GM19438 (cell line): ENCODE results near the gene SH3BP2.
A peak's percentile ranks its signal among the peaks of the same experiment; 100 is the strongest.

Experiments used
- ATAC-seq: cut with Tn5 transposase; IDR thresholded peaks from one replicate; pipeline ENCODE4 v1.9.1; 2021; ENCODE audit warnings: low read depth; ENCODE audit not compliant: unreplicated experiment

Gene SH3BP2

DNA sequence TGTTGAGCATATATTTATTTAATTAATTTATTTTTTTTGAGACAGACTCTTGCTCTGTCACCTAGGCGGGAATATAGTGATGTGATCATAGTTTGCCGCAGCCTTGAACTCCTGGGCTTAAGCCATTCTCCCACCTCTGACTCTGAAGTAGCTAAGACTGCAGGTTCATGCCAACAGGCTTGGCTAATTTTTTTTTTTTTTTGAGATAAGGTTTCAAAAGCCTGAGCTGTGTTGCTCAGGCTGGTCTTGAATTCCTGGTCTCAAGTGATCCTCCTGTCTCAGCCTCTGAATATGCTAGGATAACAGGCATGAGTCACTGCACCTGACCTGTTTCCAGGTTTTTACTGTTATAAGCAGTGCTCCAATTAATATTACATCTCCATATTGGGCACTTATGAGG, 55.6 kb downstream of the SH3BP2 start:
- ATAC-seq: no peak

DNA sequence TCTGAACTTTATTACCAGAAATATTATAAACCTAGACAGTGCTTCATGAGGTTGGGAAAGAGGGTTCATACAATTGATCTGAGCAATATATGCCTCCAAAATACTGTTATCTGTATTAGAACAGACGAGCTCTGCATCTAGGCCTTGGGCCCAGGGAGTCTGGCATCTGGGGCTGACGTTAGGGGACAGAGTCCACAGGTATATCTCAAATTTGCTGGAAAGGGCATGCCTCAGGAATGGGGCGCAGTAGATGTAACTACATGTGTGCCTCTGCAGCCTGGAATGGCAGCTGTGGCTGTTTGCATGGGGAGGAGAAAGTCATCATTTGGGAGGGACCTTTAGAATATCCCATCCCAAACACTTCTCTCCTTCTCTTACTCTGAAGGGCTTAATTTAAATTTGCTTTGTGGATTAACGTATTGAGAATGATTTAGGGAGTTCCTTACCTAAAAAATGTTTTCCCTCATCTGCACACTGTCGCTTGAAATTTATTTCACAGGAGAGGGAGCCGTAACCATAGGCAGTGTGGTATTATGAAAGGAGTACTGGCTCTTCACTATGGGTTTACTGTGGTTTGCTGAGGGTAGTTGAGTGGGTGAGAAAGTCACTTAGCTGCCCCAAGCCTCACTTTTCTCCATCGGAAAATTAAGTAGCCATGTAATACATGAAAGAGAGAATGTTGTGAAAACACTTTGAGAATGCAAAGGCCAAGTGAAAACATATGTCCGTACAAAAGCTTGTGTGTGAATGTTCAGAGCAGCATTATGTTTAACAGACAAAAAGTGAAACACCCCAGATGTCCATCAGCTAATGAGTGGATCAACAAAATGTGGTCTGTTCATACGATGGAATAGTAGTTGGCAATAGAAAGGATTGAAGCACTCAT, 56.6 kb downstream of the SH3BP2 start:
- no peak for ATAC-seq

DNA sequence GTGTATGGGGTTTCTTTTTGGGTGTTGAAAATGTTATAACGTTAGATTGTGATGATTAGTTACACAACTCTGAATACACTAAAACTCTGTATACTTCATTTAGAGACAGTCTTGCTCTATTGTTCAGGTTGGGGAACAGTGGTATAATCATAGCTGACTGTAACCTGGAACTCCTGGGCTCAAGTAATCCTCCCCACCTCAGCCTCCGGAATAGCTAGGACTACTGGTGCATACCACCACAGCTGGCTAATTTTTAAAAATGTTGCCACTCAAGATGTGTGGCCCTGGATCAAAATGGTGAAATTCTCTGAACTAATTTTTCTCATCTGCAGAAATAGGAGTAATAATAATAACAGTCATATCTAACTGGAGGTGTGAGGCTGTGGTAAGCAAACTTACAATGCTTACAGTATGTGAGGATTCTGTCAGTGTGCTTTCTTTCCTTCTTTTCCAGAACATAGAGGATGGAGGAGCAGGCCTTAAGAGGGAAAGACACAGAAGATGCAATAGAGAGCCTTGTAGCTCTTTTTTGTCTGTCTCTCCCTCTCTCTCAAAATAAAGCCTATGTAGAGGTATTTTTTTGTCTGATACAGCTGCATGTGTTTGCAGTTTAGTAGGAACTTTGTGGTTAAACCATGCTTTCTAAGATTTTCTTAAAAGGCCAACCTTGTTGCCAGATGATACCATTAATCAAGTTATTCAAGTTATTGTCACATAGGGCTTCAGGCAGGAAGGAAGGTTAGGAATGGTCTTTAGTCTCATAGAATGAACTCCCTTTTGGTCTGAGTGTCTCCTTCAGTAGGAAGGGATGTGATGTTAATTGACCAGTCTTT, 58.3 kb downstream of the SH3BP2 start:
- ATAC-seq: no peak

DNA sequence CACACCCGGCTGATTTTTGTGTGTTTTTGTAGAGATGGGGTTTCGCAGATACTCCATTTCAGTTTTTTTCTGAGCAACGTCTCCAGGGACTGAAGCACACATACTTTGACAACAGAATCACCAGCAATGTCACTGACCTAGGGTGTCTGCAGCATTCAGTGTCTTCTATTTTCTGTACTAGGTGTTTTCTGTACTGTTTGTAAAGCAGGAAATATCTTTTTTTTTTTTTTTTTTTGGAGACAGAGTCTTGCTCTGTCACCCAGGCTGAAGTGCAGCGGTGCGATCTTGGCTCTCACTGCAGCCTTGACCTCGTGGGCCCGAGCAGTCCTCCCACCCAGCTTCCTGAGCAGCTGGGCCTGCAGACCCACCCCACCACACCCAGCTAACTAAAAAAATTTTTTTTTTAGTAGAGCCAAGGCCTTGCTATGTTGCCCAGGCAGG, 59.6 kb downstream of the SH3BP2 start:
- peak; percentile 67 for ATAC-seq

DNA sequence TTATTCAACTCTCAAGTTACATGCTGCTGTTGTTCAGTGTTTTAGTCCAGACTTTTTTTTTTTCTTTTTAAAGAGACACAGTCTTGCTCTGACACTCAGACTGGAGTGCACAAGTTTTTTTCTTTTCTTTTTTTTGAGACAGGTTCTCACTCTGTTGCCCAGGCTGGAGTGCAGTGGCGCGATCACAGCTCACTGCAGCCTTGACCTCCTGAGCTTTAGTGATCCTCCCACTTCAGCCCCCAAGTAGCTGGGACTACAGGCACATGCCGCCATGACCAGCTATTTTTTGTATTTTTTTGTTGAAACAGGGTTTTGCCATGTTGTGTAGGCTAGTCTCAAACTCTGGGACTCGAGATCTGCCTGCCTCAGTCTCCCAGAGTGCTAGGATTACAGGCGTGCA, 62.7 kb downstream of the SH3BP2 start:
- no peak for ATAC-seq

DNA sequence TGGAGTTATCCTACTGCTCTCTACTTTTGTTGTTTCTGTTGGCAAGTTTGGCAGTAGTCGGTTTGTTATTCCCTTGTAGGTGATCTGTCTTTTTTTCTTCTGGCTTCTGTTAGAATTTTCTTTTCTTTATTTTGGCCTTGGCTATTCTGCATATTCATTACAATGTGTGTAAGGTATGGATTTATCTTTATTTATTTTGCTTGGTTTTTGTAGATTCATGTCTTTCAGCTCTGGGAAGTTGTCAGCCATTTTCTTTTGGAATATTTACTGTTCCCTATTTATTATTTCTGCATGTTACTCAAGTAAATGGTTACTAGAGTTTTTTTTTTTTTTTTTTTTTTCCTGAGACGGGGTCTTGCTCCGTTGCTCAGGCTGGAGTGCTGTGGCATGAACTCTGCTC, 63.4 kb downstream of the SH3BP2 start:
- no peak for ATAC-seq

DNA sequence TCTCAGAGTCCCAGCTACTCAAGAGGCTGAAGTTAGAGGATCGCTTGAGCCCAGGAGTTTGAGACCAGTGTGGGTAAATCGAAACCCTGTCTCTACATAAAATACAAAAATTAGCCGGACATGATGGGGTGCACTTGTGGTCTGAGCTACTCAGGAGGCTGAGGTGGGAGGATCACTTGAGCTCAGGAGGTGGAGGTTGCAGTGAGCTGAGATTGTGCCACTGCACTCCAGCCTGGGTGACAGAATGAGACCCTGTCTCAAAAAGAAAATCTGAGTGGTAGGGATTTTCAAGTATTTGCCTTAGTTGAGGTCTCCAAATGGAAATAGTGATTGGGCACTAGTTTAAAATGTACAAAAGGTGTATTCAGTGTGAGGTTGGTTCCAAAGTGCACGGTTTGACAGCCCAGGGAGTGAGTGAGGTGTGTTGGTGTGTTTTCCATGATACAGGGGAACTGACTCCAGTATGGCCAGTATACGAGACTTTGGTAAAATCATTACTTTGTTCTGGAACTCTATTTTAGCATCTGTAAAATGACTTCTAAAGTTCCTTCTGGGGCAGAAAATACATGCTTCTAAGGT, 64.6 kb downstream of the SH3BP2 start:
- ATAC-seq: no peak

DNA sequence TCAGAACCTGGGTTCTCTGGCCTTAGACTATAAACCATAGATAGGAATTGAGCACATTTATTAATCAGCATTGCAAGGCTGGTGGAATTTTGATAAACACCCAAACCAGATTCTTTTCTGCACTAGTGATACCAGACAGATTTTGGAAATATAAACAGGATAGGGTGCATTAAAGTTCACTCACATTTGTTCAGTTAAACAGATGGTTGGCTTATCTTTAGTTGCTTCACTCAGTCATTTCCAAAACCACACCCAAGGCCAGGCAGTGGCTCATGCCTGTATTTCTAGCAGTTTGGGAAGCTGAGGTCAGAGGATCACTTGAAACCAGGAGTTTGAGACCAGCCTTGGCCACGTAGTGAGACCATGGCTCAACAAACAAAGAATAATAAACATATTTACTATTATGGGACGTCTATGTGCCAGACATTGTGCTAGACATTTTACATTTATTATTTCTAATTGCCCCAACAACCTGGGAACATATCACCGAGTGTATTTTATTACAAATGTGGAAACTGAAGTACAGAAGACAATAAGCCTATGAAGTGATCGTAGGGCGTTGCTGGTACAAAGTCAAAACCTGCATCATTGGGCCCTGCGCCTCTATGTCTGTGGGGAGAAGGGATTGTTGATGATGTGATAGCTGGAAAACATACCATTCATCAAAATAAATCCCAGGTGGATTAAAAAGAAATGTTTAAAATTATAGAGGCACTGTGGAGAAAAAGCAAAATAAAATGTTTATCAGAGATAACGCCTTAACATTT, 65.7 kb downstream of the SH3BP2 start:
- ATAC-seq: no peak

DNA sequence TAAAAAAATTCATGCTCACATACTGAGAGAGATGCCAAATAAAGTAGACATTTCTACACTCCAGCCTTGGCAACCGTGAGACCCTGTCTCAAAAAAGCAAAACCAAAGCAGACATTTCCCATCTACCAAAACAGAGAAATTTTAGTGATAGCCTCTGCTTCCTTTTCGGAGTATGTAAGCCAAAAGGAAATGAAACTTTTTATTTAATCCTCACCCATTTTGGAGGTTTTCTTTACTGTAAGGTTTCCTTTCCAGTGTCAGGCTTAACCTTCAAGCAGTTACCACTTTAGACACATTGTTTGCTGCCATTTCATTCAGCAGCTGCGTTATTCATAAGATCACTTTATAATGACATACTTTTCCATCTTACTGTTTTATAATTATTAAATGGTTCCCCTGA, 66.6 kb downstream of the SH3BP2 start:
- ATAC-seq: no peak

DNA sequence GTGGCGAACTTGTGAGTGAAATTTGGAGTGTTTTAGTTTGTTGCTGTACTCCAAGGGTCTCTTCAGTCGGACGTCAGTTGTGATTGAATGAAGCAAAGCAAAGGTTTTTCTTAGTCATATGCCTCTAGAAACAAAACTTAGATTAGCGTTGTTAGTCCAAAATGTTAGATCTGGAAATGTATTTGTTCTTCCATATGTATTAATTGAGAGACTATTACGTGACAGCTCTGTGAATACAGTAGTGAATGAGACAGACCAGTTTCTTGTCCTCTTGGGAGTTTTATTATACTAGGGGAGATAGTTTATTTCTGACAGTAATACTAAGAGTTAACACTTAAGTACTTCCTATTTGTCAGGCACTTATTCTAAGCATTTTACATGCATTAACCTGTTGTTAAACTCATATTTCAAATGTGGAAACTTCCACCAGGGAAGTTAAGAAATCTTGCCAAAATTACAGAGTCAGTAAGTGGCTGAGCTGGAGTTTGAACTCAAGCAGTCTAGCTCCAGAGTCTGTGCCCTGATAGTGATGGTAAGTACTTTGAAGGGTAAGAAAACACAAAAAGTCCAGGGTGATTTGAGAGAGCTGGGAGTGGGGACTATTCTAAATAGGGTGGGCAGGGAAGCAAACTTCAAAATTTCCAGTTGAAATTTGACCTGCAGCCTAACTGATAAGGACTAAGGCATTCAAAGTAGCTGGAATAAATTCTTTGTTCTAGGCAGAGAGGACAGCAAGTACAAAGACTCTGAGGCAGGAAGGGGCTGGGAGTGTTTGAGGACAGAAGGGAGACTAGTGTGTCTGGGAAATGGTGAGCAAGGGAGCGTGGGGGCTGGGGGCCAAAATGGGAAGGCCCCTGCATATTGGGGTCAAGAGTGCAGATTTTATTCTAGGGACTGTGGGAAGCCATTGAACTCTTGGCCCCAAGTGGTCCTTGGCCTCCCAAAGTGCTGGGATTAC, 67.8 kb downstream of the SH3BP2 start:
- no peak for ATAC-seq

DNA sequence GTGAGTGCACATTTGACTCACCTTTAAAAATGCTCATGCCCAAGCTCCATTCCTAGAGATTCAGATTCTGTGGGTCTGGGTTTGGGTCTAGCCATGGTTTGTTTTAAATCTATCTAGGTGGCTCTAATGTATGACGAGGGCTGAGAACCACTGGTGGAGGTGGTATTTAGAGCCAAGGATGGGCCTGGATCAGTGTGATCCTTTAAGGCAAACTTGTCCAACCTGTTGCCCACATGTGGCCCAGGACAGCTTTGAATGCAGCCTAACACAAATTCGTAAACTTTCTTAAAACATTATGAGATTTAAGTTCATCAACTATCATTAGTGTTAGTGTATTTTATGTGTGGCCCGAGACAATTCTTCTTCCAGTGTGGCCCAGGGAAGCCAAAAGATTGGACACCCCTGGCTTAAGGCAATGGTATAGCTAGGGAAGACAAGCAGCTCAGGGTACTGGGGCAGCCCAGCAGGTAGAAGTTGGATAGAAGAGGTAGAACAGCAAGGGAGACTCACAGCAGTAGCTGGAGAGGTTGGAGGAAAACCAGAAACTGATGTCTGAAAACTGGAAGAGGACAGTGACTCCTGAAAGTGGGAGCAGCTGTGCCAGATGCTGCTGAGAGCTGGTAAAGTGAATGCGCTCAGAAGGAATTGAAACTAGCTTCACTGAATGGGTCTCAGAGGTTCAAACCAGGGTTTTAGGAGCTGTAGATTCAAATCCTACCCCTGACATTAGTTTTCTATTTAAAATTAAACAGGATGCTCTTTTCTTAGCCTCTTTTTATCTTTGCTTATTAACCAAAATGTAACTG, 68.9 kb downstream of the SH3BP2 start:
- no peak for ATAC-seq

DNA sequence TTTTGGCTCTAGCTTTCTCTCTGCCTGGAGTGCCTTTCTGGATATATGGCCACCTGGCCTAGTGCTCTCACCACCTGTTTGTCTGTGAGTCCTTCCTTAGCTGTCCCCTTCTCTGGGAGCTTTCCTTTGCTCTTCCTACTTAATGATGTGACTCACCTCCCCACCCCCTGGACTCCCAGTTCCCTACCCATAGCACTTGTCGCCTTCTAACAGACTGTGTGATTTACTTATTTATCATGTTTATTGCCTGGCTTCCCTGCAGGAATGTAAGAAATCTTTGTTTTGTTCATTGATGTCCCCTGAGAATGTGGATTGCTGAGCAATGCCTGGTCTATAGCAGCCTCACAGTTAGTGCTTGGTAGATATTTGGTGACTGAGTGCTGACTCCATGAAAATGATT, 69.6 kb downstream of the SH3BP2 start:
- ATAC-seq: no peak

DNA sequence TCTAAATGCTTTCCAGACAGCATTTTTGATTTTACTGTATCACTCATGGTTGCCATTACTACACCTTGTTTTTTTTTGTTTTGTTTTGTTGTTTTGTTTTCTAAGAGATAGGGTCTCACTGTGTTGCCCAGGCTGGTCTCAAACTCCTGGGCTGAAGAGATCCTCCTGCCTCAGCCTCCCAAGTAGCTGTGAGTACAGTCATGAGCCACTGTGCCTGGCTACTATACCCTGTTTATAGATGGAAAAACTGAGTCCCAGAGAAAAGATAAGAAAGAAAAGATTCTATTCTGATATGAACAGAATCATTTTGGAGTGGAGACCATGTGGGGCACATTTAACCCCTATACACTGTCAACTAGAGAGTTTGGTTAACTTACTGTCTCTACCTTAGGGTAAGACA, 70.8 kb downstream of the SH3BP2 start:
- no peak for ATAC-seq

DNA sequence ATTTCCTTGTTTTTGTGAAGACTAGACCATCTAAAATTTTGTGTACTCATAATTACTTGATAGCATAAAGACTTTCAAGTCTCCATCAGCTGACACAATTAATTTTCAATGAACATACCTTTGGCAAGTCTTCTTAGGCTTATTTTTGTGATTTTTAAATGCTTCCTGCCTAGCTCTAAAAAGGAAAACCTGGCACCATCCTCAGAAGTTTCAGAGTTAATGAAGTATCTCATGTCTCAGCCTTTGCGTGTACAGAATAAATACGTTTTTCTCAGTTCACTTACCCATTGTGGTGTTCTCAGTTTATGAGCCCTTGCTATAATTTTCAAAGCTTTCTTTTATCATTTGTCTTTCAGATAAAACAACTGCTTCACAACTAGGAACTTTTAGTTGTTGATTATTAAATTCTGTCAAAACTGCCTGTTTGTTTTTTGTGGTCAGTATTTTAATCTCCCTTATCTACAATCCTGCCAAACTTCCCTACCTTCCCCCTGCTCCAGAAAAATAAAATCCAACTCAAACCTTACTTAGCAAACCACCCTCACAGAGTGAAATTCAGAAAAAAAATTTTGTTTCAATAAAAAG, 72.4 kb downstream of the SH3BP2 start:
- no peak for ATAC-seq

DNA sequence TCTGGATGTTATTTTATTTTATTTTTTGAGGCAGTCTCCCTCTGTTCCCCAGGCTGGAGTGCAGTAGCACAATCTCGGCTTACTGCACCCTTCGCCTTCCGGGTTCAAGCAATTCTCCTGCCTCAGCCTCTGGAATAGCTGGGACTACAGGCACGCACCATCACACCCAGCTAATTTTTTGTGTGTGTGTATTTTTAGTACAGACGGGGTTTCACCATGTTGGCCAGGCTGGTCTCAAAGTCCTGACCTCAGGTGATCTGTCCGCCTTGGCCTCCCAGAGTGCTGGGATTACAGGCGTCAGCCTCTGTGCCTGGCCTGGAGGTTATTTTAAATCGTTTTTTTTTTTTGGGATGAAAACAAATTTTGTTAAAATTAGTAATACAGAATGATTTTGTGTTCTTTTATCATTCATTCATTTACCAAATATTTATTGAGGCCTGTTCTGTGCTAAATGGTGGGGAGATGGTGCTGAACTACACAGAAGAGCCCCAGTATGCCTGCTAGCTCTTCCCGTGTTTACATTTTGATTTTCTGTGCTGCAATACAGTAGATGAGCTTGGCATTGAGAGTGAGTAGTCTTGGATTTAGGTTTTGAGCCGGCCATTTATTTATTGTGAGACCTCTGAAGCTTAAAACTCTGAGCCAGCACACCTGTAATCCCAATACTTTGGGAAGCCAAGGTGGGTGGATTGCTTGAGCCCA, 73.4 kb downstream of the SH3BP2 start:
- no peak for ATAC-seq

DNA sequence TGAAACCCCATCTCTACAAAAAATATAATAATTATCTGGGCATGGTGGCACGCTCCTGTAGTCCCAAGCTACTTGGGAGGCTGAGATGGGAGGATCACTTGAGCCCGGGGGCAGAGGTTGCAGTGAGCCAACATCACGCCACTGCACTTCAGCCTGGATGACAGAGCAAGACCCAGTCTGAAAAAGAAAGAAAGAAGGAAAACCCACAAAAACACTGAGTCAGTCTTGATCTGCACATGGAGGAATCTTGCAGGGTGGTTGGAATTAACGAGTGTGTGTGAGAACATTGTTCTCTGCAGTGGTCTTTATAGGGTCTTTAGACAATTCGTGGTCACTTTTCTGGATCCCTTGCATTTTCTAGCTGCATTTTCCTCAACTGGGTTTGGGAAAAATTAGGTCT, 74.0 kb downstream of the SH3BP2 start:
- ATAC-seq: no peak

DNA sequence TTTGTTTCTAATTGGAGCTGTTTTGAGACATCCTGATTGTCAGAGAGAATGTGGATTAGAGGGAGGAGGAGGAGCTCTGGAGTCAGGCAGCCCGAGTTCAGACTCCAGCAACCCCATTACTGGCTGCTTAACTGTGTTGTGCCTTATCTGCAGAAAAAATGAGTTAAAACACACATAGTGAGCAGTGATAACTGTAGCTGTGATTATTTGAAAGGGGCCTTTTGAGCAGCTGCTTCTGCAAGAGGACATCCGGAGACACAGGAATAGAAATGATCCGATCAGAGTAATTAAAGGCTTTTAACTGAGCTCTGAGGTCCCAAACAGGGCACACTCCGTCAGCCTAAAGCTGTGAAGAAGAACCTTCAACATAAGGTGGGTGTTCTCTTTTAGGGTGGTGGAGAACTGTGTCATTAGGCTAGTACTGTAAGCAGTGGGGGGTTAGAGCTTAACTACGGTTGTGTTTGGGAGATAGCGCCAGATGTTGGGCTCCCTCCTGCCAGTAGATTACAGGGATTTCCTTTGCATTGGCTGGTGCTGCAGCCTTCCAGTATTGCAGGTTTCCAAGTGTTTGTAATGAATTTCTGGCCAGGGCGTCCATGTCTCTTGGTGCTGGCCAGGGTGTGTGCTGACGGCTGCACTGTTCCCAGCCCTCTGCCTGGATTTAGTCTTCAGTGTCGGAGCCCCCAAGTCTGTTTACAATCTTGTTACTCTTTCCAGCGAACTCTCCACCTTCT, 75.0 kb downstream of the SH3BP2 start:
- no peak for ATAC-seq
